HL-60 (cell line): Measurements from ENCODE around the gene SAE1.

Source experiments
- GABPA ChIP-seq: IDR thresholded peaks from 2 replicates; pipeline ENCODE4 v1.6.1; 2012; ENCODE audit warnings: low read depth
- POLR2AphosphoS5 ChIP-seq: IDR thresholded peaks from 2 replicates; pipeline ENCODE4 v1.6.1; 2012; ENCODE audit warnings: low read depth
- SPI1 ChIP-seq: IDR thresholded peaks from 2 replicates; pipeline ENCODE4 v1.6.1; 2012; ENCODE audit warnings: low read depth, mild to moderate bottlenecking, borderline replicate concordance
- TF ChIP-seq, protein P1 (sequence below): IDR thresholded peaks from one replicate; pipeline ENCODE4 v1.5.1; 2011; ENCODE audit warnings: low read length, control low read depth, inconsistent platforms; ENCODE audit not compliant: insufficient read depth
- TF ChIP-seq, protein P2 (sequence below): IDR thresholded peaks from 2 replicates; pipeline ENCODE4 v1.6.1; 2012; ENCODE audit warnings: low read depth; ENCODE audit not compliant: insufficient replicate concordance

DNA sequence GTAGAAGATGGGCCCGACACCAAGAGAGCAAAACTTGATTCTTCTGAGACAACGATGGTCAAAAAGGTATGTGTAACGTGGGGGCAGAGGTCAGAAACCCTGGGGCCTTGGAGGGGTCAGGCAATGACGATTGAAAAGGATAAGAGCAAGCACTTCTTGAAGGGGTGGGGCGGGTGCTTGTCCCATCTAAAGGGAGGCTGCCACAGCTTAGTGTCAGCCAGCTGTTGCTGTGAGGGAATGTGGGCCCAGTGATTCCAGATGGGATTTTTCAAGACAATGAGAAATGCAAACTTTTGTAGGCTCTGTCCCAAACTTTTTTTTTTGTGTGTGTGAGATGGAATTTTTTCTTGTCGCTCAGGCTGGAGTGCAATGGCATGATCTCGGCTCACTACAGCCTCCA lies 24.5 kb downstream of the SAE1 start:
- TF ChIP-seq, protein P1, sequence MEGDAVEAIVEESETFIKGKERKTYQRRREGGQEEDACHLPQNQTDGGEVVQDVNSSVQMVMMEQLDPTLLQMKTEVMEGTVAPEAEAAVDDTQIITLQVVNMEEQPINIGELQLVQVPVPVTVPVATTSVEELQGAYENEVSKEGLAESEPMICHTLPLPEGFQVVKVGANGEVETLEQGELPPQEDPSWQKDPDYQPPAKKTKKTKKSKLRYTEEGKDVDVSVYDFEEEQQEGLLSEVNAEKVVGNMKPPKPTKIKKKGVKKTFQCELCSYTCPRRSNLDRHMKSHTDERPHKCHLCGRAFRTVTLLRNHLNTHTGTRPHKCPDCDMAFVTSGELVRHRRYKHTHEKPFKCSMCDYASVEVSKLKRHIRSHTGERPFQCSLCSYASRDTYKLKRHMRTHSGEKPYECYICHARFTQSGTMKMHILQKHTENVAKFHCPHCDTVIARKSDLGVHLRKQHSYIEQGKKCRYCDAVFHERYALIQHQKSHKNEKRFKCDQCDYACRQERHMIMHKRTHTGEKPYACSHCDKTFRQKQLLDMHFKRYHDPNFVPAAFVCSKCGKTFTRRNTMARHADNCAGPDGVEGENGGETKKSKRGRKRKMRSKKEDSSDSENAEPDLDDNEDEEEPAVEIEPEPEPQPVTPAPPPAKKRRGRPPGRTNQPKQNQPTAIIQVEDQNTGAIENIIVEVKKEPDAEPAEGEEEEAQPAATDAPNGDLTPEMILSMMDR: no peak
- TF ChIP-seq GABPA: no peak
- no peak for TF ChIP-seq SPI1
- TF ChIP-seq POLR2AphosphoS5: no peak
- TF ChIP-seq, protein P2, sequence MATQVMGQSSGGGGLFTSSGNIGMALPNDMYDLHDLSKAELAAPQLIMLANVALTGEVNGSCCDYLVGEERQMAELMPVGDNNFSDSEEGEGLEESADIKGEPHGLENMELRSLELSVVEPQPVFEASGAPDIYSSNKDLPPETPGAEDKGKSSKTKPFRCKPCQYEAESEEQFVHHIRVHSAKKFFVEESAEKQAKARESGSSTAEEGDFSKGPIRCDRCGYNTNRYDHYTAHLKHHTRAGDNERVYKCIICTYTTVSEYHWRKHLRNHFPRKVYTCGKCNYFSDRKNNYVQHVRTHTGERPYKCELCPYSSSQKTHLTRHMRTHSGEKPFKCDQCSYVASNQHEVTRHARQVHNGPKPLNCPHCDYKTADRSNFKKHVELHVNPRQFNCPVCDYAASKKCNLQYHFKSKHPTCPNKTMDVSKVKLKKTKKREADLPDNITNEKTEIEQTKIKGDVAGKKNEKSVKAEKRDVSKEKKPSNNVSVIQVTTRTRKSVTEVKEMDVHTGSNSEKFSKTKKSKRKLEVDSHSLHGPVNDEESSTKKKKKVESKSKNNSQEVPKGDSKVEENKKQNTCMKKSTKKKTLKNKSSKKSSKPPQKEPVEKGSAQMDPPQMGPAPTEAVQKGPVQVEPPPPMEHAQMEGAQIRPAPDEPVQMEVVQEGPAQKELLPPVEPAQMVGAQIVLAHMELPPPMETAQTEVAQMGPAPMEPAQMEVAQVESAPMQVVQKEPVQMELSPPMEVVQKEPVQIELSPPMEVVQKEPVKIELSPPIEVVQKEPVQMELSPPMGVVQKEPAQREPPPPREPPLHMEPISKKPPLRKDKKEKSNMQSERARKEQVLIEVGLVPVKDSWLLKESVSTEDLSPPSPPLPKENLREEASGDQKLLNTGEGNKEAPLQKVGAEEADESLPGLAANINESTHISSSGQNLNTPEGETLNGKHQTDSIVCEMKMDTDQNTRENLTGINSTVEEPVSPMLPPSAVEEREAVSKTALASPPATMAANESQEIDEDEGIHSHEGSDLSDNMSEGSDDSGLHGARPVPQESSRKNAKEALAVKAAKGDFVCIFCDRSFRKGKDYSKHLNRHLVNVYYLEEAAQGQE: no peak
